ENCODE measurements around the gene CPE. TPM values are rescaled to one million over a fixed set of nuclear protein-coding genes. Genes with fewer than 3 reads are reported as not detected.

Gene CPE
- total RNA-seq, 1 donor from 2014 or later = 151 TPM

Other genes with a start within 250 kb of the CPE start
- gene KLHL2, start 171.4 kb upstream of the CPE start, total RNA-seq (ENCODE audit: insufficient read depth, low replicate concordance) = 51.8 TPM
- 104 TPM for gene MSMO1, start 51.3 kb upstream of the CPE start, total RNA-seq (ENCODE audit: insufficient read depth, low replicate concordance)

Data from umbilical cord (tissue), 1 donor.